Gastroesophageal sphincter (tissue), 3 donors: ENCODE data around the gene RC3H2.

ENCODE experiments used
- POLR2A ChIP-seq, 2 donors: fragments of 450-650 bp; IDR thresholded peaks; one replicate each; pipeline ENCODE4 v1.6.1; 2017; ENCODE audit warnings: antibody characterized with exemption in 2 of 2, mild to moderate bottlenecking in 2 of 2, moderate library complexity in 1 of 2
- TF ChIP-seq, protein P1 (sequence below), 4 experiments: fragments of 200-600 bp in 2 of 4; fragments of 450-650 bp in 2 of 4; sonication (generic) in 1 of 4; IDR thresholded peaks; one replicate each; pipeline ENCODE4 v1.5.1; 2017 to 2019; ENCODE audit warnings: antibody characterized with exemption in 4 of 4, mild to moderate bottlenecking in 2 of 4, moderate library complexity in 2 of 4

- TF ChIP-seq POLR2A (IDR thresholded peaks at IDR 0.05) = no peak
- TF ChIP-seq, protein P1, sequence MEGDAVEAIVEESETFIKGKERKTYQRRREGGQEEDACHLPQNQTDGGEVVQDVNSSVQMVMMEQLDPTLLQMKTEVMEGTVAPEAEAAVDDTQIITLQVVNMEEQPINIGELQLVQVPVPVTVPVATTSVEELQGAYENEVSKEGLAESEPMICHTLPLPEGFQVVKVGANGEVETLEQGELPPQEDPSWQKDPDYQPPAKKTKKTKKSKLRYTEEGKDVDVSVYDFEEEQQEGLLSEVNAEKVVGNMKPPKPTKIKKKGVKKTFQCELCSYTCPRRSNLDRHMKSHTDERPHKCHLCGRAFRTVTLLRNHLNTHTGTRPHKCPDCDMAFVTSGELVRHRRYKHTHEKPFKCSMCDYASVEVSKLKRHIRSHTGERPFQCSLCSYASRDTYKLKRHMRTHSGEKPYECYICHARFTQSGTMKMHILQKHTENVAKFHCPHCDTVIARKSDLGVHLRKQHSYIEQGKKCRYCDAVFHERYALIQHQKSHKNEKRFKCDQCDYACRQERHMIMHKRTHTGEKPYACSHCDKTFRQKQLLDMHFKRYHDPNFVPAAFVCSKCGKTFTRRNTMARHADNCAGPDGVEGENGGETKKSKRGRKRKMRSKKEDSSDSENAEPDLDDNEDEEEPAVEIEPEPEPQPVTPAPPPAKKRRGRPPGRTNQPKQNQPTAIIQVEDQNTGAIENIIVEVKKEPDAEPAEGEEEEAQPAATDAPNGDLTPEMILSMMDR (IDR thresholded peaks at IDR 0.05) = no peak
These were observed 88.8 kb downstream of the RC3H2 start for GRCh38 chr9:122816163-122816867.
